HG03060 (cell line): Measurements from ENCODE around the gene TRIM29.

ENCODE experiments used
- ATAC-seq: cut with Tn5 transposase; IDR thresholded peaks from one replicate; pipeline ENCODE4 v1.9.1; 2021; ENCODE audit warnings: low read depth, moderate number of reproducible peaks; ENCODE audit not compliant: unreplicated experiment

TRIM29 gene

DNA sequence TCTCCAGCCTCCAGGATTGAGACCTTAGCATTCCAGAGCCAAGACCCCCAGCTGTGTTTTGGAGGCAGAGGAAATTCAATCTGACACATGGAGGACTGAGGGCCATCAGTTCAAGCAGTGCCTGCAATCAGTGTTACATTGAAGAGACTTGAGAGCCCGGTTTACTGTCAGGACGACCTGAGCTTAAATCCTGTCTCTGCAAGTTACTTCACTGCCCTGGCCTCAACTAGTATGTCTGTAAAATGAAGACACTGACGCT lies 35.1 kb downstream of the TRIM29 start:
- no peak for ATAC-seq

DNA sequence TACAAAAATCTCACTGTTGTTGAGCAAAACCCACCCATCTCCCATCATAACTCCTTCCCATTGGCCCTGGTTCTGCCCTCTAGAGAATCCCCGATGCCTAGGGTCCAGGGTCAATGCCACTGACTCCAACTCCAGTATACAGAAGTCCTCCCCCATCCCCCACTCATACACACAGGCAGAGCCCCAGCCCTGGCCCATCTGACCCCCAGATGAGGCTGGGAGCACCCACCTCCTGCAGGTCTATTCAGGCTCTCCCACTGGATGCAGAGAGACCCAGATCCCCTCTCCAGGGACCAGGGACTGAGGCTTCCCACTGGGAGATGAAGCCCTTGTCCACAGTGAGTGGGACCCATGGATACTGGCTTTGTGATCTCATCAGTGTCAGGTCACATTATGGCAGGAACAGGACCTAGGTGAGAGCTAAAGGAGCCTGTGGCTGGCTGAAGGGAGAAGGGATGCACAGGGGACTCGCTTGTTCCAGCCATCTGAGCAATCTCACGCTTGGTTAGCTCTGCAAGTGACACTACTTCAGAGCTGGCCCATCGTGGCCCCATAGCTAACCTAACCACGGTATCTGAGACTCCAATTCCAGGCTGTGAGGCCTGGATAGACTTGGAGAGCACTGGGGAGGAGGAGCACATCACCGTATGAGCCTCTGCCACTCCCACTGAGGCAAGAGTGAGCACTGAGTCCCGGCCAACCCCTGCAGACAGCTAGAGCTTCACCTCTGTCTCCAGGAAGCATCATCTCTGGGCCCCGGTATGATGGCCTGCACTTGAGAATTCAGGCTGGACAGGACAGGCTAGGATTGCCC lies 35.7 kb downstream of the TRIM29 start:
- no peak for ATAC-seq

- no peak for ATAC-seq
Observed at GRCh38 chr11:120098503-120099020, 39.4 kb downstream of the TRIM29 start.

- no peak for ATAC-seq
Observed at GRCh38 chr11:120097721-120098385, 40.1 kb downstream of the TRIM29 start.

DNA sequence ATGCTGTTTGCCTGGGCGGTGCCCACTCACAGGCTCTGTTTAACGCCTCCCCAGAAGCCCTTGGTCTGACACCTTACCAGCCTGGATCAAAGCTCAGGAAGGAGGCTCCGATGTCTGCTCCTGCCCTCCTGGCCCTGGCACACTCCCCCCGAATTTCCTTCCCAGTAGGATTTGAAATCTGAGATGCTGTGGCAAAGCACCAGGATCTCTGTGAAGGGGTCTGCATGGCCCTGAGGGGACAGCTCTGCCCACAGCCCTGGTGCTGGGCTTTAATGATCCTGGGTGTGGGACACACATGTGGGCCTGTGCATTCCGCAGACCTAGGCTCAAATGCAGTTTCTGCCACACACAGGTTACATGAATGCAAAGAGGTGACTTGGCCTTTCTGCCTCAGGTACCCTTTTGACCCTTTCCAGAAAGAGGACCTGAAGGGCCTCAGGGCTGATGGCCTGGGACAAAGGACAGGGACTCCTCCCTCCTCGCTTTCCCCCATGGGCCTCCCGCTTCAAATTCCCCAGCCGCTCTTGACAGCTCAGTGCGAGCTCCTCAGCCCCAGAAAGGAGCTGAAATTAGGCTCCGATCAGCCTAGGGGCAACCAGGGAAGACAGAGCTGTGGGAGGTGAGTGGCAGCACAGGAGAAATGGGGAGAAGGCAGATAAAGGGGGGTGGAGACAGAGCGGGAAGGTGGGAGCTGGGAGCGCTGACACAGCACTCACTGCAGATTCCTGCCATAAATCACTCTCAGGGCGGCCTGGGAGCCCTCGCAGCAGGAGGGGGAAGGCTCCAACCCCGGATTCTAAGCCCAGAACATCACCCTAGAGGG lies 41.3 kb downstream of the TRIM29 start:
- no peak for ATAC-seq

DNA sequence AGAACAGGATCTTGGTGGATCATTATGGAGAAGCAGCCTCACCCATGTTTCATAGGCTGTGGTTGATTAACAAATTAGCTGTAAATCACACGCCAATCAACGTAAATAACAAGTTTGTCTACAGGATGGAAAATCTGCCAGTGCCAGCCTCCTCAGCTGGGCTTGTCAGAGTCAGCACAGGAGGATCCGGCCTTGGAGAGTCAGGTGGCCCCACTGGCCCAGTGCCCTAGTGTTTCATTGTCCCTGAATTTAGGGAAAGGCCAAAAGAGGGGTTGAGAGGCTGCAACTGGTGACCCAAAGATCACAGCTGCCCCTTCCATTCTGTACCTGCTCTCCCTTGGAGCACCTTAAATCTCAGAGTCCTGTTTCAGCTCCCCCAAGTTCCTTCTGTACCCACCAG lies 42.4 kb downstream of the TRIM29 start:
- ATAC-seq: no peak

DNA sequence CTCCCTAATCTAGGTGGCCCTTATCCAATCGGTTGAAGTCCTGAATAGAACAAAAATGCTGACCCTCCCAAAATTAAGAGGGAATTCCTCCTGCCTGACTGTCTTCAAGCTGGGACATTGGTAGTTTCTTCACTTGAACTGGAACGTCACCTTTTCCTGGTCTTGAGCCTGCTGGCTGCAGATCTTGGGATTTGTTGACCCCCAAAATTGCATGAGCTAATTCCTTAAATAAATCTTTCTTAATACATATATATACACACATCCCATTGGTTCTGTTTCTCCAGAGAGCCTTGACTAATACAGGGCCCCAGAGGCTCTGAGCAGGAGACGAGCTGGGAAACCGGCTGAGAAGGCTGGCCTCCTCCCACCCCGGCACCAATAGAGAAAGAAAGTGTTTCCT lies 46.2 kb downstream of the TRIM29 start:
- no peak for ATAC-seq

DNA sequence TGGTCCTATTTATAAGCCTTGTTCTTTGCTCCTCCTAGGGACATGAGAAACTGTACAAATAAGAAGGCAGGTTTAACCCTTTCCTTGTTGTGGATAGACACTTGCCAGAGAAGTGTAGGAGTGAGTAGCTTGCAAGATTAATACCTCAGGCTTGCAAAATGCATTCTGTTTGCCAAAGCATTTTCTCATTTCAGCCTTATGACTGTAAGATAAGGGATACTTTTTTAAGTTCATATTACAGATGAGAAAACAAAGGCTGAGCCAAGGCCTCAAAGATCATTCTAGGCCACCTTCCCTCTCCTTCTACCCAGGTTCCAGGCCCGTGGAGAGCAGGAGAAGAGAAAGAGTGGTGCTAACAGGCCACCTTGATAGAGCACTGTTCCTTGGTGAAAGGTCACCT lies 46.8 kb downstream of the TRIM29 start:
- no peak for ATAC-seq

DNA sequence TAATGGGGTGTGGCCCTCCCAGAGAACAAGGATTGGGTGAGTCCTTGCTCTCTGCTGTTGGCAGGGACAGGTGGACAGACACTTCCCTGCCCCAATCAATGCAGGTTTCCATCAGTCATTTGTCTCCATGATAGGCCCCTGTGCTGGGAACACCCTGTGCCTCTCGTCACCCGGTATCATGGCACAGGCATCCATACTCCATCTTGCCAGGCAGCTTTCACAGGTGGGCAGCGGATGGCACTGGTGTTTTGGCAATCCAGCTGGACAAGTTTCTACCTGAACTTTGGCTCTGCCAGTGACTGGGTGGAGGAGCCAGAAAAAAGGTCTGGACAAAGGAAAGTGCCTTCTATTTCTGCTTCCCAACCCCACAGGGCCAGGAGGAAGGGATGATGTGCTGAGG lies 47.5 kb downstream of the TRIM29 start:
- no peak for ATAC-seq

DNA sequence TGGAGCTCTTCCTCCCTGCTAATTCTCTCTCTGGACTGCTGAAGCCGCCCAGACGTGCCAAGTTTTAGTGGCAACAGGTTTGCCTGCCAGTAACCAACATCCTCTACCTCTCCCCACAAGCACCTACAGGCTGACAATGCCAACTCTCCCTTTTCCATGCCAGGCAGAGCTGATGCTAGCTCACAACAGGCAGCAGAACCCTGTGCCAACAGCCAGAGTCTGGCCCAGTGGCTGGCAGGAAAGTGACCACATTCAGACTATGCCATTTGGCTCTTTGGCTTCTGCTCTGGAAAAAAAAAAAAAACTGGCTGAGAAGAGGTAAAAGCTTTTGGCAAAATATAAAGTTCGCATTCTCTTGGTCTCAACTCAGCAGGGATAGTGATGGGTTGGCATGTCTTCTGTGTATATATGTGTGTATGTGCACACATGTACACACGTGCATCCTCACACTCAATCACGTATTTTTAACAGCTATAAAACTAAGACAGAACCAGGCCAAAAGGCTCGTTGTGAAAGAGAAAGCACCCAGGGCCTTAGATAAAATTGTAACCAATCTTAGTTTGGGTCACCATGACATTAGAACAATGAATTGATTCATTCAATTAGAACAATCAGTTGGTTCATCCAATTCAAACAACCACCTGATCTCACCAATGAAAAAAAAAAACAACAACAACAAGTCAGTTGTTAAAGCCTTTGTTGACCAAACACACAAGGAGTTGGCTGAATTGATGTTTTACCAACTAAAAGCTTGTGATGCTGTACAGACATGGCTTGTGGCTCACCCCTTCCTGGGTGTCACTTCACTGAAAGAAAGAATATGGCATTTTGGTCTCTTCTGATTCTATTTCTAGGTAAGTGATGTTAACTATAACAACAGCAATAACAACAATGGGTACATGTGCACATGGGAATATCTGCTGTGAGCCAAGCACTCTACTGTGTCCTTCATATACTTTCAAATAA lies 48.6 kb downstream of the TRIM29 start:
- ATAC-seq: no peak

DNA sequence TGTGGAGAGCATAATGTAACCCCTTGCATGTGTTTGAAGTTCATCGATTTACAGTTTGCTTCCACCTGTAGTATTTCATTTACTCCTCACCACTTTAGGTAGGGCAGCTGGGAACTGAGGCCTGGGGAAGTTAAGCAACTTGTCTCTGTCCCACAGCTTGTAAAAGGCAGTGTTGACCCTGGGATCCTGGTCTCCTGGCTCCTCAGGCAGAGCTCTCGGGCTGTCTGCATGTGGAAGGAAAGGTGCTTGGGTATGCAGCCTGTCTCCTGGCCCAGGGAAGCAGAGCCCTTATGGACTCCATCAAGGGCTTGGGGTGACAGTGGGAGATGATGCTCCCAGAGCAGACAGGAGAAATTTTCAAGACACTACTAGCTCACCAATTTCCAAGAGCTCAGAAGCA lies 49.9 kb downstream of the TRIM29 start:
- ATAC-seq: no peak

DNA sequence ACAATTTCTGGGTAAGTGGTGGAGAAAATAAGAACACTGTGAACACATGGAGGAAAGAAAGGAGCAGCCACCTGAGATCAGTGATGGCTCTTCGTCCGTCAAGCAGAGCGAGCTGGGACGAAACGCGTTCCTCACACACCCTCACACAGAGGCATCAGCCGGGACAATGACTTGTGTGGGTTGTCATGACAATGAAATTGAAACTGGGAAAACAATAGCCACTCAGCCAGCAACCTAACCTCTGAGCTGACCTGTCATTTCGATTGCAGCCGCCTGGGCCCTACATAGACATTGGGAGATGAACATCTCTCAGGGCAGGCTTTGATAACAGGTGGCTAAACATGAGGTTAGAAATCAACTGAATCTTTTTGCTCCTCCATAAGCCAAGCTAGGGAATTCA lies 51.3 kb downstream of the TRIM29 start:
- ATAC-seq: no peak

GRCh38 chr11:120079750-120080610 lies 57.9 kb downstream of the TRIM29 start:
- ATAC-seq: no peak

- ATAC-seq: no peak
Observed at GRCh38 chr11:120078397-120078796, 59.5 kb downstream of the TRIM29 start.

DNA sequence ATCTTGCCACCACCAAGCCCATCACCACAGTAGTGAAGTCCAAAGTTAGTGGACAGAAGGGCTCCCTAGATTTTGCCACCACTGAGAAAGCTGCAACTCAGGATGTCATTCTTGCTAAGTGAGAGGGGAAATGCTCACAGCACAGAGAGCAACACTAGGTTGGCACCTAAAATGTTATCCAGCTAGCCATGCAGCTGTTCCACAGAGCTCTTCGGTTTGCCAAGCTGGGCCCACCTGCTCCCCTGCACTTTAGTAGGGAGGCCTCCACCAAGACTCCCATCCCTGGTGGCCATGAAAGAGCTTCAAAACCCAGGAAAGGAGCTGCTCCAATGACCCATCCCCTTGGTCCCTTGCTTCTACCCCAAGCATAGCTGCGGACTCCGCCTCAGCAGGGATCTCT lies 63.8 kb downstream of the TRIM29 start:
- ATAC-seq: no peak

- no peak for ATAC-seq
Observed at GRCh38 chr11:120073196-120073595, 64.7 kb downstream of the TRIM29 start.

GRCh38 chr11:120068114-120068573 lies 69.8 kb downstream of the TRIM29 start:
- ATAC-seq: no peak

GRCh38 chr11:120067438-120068113 lies 70.3 kb downstream of the TRIM29 start:
- no peak for ATAC-seq
